ENCODE results near the gene UTY.
"Not testable (repeated sequence)": the region's sequence is repeated elsewhere in the genome, so short reads cannot be mapped to it uniquely, and the experiment has no call there.

UTY gene

GRCh38 chrY:13296176-13296890, 183.5 kb downstream of the UTY start:
- H3K9ac ChIP-seq (ENCODE audit: low read length): no peak overlapping the region

GRCh38 chrY:13295026-13295425, 184.8 kb downstream of the UTY start:
- Histone ChIP-seq H3K9me3 (ENCODE audit: control insufficient read depth, insufficient read depth, low read depth, low read length) (no peaks in the 10 kb centered on the region), H3K27me3 (ENCODE audit: control insufficient read depth, insufficient read depth, low read length) (no peaks in the 10 kb centered on the region), H3K9ac (ENCODE audit: low read length) (no peak overlapping the region), H3K36me3 (ENCODE audit: control insufficient read depth, insufficient read depth, low read length) (no peaks in the 10 kb centered on the region), H3K4me1 (ENCODE audit: control insufficient read depth, insufficient read depth, low read length) (no peaks in the 10 kb centered on the region), H3K4me3 (ENCODE audit: low read depth, low read length) (no peak overlapping the region), H3K27ac (ENCODE audit: low read depth, low read length) (no peak overlapping the region)

More at GRCh38 chrY:13296176-13296890, 183.5 kb downstream of the UTY start:
- Histone ChIP-seq H3K9me3 (ENCODE audit: control insufficient read depth, insufficient read depth, low read depth, low read length) (no peaks in the 10 kb centered on the region), H3K27ac (ENCODE audit: low read depth, low read length) (no peak overlapping the region), H3K27me3 (ENCODE audit: control insufficient read depth, insufficient read depth, low read length) (no peaks in the 10 kb centered on the region), H3K36me3 (ENCODE audit: control insufficient read depth, insufficient read depth, low read length) (no peaks in the 10 kb centered on the region), H3K4me1 (ENCODE audit: control insufficient read depth, insufficient read depth, low read length) (no peaks in the 10 kb centered on the region), H3K4me3 (ENCODE audit: low read depth, low read length) (no peak overlapping the region)

GRCh38 chrY:13291199-13291598, 188.6 kb downstream of the UTY start:
- Histone ChIP-seq H3K27ac (ENCODE audit: low read depth, low read length) (no peak overlapping the region), H3K27me3 (ENCODE audit: control insufficient read depth, insufficient read depth, low read length) (no peaks in the 10 kb centered on the region), H3K9ac (ENCODE audit: low read length) (no peak overlapping the region), H3K4me1 (ENCODE audit: control insufficient read depth, insufficient read depth, low read length) (no peaks in the 10 kb centered on the region), H3K4me3 (ENCODE audit: low read depth, low read length) (no peak overlapping the region), H3K36me3 (ENCODE audit: control insufficient read depth, insufficient read depth, low read length) (no peaks in the 10 kb centered on the region), H3K9me3 (ENCODE audit: control insufficient read depth, insufficient read depth, low read depth, low read length) (no peaks in the 10 kb centered on the region)

GRCh38 chrY:13282151-13283054, 197.4 kb downstream of the UTY start:
- not testable (repeated sequence) for H3K36me3 ChIP-seq (ENCODE audit: control insufficient read depth, insufficient read depth, low read length); H3K9me3 ChIP-seq (ENCODE audit: control insufficient read depth, insufficient read depth, low read depth, low read length); H3K27me3 ChIP-seq (ENCODE audit: control insufficient read depth, insufficient read depth, low read length); H3K27ac ChIP-seq (ENCODE audit: low read depth, low read length); H3K4me3 ChIP-seq (ENCODE audit: low read depth, low read length); H3K4me1 ChIP-seq (ENCODE audit: control insufficient read depth, insufficient read depth, low read length); H3K9ac ChIP-seq (ENCODE audit: low read length)

GRCh38 chrY:13279561-13279960, 200.3 kb downstream of the UTY start:
- no peaks in the 10 kb centered on the region for H3K4me1 ChIP-seq (ENCODE audit: control insufficient read depth, insufficient read depth, low read length)
- no peaks in the 10 kb centered on the region for H3K36me3 ChIP-seq (ENCODE audit: control insufficient read depth, insufficient read depth, low read length)
- no peak overlapping the region for H3K4me3 ChIP-seq (ENCODE audit: low read depth, low read length)
- H3K9ac ChIP-seq (ENCODE audit: low read length): no peak overlapping the region
- H3K27me3 ChIP-seq (ENCODE audit: control insufficient read depth, insufficient read depth, low read length): no peaks in the 10 kb centered on the region
- no peak overlapping the region for H3K27ac ChIP-seq (ENCODE audit: low read depth, low read length)
- H3K9me3 ChIP-seq (ENCODE audit: control insufficient read depth, insufficient read depth, low read depth, low read length): no peaks in the 10 kb centered on the region

- H3K27ac ChIP-seq (ENCODE audit: low read depth, low read length): no peak overlapping the region
- H3K27me3 ChIP-seq (ENCODE audit: control insufficient read depth, insufficient read depth, low read length): no peaks in the 10 kb centered on the region
- no peak overlapping the region for H3K4me3 ChIP-seq (ENCODE audit: low read depth, low read length)
- no peaks in the 10 kb centered on the region for H3K9me3 ChIP-seq (ENCODE audit: control insufficient read depth, insufficient read depth, low read depth, low read length)
- no peaks in the 10 kb centered on the region for H3K4me1 ChIP-seq (ENCODE audit: control insufficient read depth, insufficient read depth, low read length)
- H3K9ac ChIP-seq (ENCODE audit: low read length): no peak overlapping the region
- no peaks in the 10 kb centered on the region for H3K36me3 ChIP-seq (ENCODE audit: control insufficient read depth, insufficient read depth, low read length)
Observed at GRCh38 chrY:13271706-13272105, 208.1 kb downstream of the UTY start.

- H3K4me3 ChIP-seq (ENCODE audit: low read depth, low read length); H3K9me3 ChIP-seq (ENCODE audit: control insufficient read depth, insufficient read depth, low read depth, low read length); H3K27ac ChIP-seq (ENCODE audit: low read depth, low read length); H3K27me3 ChIP-seq (ENCODE audit: control insufficient read depth, insufficient read depth, low read length); H3K36me3 ChIP-seq (ENCODE audit: control insufficient read depth, insufficient read depth, low read length); H3K9ac ChIP-seq (ENCODE audit: low read length); H3K4me1 ChIP-seq (ENCODE audit: control insufficient read depth, insufficient read depth, low read length): not testable (repeated sequence)
Observed at GRCh38 chrY:13253941-13254440, 225.8 kb downstream of the UTY start.

- no peaks in the 10 kb centered on the region for H3K9me3 ChIP-seq (ENCODE audit: control insufficient read depth, insufficient read depth, low read depth, low read length)
- H3K9ac ChIP-seq (ENCODE audit: low read length): no peak overlapping the region
- H3K27me3 ChIP-seq (ENCODE audit: control insufficient read depth, insufficient read depth, low read length): no peaks in the 10 kb centered on the region
- H3K4me1 ChIP-seq (ENCODE audit: control insufficient read depth, insufficient read depth, low read length): no peaks in the 10 kb centered on the region
- H3K36me3 ChIP-seq (ENCODE audit: control insufficient read depth, insufficient read depth, low read length): no peaks in the 10 kb centered on the region
- no peak overlapping the region for H3K4me3 ChIP-seq (ENCODE audit: low read depth, low read length)
- H3K27ac ChIP-seq (ENCODE audit: low read depth, low read length): no peak overlapping the region
Observed at GRCh38 chrY:13250421-13250820, 229.4 kb downstream of the UTY start.

GRCh38 chrY:13243716-13244115, 236.1 kb downstream of the UTY start:
- Histone ChIP-seq H3K27ac (ENCODE audit: low read depth, low read length) (no peak overlapping the region), H3K9me3 (ENCODE audit: control insufficient read depth, insufficient read depth, low read depth, low read length) (no peaks in the 10 kb centered on the region), H3K36me3 (ENCODE audit: control insufficient read depth, insufficient read depth, low read length) (no peaks in the 10 kb centered on the region), H3K4me1 (ENCODE audit: control insufficient read depth, insufficient read depth, low read length) (no peaks in the 10 kb centered on the region), H3K27me3 (ENCODE audit: control insufficient read depth, insufficient read depth, low read length) (no peaks in the 10 kb centered on the region), H3K9ac (ENCODE audit: low read length) (no peak overlapping the region), H3K4me3 (ENCODE audit: low read depth, low read length) (no peak overlapping the region)

GRCh38 chrY:13233901-13234300, 245.9 kb downstream of the UTY start:
- Histone ChIP-seq H3K9me3 (ENCODE audit: control insufficient read depth, insufficient read depth, low read depth, low read length) (no peaks in the 10 kb centered on the region), H3K27ac (ENCODE audit: low read depth, low read length) (no peak overlapping the region), H3K9ac (ENCODE audit: low read length) (no peak overlapping the region), H3K36me3 (ENCODE audit: control insufficient read depth, insufficient read depth, low read length) (no peaks in the 10 kb centered on the region), H3K4me1 (ENCODE audit: control insufficient read depth, insufficient read depth, low read length) (no peaks in the 10 kb centered on the region), H3K4me3 (ENCODE audit: low read depth, low read length) (no peak overlapping the region), H3K27me3 (ENCODE audit: control insufficient read depth, insufficient read depth, low read length) (no peaks in the 10 kb centered on the region)

GRCh38 chrY:13233118-13233517, 246.7 kb downstream of the UTY start:
- H3K4me3 ChIP-seq (ENCODE audit: low read depth, low read length): no peak overlapping the region
- H3K9me3 ChIP-seq (ENCODE audit: control insufficient read depth, insufficient read depth, low read depth, low read length): no peaks in the 10 kb centered on the region
- no peak overlapping the region for H3K27ac ChIP-seq (ENCODE audit: low read depth, low read length)
- no peak overlapping the region for H3K9ac ChIP-seq (ENCODE audit: low read length)
- H3K4me1 ChIP-seq (ENCODE audit: control insufficient read depth, insufficient read depth, low read length): no peaks in the 10 kb centered on the region
- H3K27me3 ChIP-seq (ENCODE audit: control insufficient read depth, insufficient read depth, low read length): no peaks in the 10 kb centered on the region
- H3K36me3 ChIP-seq (ENCODE audit: control insufficient read depth, insufficient read depth, low read length): no peaks in the 10 kb centered on the region

All from HUES6 (cell line).